Activated T-helper 1 cell treated with Interleukin-2 at 50 U/mL for 16 hours (primary cell): ENCODE measurements around the gene DLK1.

Source experiments
- DNase-seq: peaks from one replicate; pipeline ENCODE4 v3.0.0-alpha.2; 2020; ENCODE audit warnings: low read depth

The DLK1 gene

DNA sequence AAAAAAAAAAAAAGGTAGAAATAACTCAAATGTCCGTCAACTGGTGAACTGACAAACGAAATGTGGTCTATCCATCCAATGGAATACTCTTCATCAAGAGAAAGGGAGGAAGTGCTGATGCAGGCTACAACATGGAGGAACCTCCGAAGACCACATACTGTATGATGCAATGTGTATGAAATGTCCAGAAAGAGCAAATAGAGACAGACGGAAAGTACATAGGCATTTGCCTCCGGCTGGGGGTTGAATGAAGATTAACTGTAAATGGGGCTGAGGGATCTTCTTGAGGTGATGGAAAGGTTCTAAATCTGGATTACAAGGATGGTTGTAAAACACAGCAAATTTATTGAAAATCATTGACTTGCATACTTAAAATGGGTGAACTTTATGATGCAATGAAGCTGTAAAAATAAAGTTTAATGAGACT is 35.4 kb downstream of the DLK1 start:
- DNase-seq: no peak

DNA sequence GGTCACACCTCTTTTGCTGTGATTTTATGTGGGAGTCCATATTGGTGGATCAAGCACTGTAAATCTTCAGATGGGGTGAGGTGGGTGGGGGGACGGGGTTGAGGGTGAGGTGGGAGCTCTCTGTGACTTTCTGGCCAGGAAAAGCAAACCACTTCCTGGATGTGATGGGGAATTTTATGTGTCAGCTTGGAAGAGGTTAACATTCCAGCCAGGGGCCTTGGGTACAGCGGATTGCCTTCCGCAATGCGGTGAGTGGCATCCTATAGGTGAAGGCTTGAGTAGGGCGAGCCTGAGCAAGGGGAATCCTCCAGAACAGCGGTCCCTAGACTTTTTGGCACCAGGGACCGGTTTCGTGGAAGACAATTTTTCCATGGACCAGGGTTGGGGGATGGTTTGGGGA is 36.2 kb downstream of the DLK1 start:
- no peak for DNase-seq

DNA sequence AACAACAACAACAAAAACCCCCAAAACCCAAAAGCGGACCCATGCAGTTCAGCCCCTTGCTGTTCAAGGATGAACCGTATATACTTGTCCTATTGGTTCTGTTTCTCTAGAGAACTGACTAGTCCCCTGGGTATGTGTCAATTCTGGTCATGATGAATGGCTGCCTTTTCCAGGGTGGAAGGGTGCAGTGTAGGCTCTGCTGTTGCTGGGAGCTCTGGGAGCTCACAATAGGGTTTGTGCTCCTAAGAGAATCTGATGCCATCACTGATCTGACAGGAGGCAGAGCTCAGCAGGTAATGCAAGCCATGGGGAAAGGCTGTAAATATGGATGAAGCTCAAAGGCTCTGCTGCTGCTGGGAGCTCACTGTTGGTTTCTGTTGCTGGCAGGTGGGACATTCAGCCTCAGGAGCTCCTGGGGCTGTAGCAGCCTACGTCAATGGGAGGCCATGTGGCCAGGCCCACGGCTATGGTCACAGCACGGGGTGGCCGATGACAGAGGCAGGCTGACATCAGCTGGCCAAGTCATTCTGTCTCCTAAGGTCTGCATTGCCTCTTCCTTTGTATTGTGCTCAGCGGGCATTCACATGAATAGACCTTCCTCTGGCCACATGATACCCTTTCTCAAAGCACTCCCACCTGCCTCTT is 37.9 kb downstream of the DLK1 start:
- DNase-seq: no peak

DNA sequence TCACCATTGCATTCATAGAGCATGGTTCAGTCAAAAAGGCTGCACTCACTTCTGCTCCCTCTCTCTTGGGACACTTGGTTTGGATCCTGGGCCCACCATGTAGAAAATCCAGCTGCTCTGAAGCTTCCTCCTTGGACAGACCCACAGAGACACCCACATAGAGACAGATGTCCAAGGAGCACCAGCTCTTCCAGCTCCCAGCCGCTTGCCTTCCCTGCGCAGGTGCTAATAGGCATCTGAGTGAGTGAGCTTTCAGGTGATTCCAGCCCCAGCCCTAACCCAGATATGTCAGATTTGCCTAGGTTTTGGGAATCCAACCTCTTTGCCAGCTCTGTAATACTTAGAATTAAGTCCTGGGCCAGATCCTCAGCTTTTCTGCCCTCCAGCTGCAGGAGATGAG is 38.6 kb downstream of the DLK1 start:
- no peak for DNase-seq

DNA sequence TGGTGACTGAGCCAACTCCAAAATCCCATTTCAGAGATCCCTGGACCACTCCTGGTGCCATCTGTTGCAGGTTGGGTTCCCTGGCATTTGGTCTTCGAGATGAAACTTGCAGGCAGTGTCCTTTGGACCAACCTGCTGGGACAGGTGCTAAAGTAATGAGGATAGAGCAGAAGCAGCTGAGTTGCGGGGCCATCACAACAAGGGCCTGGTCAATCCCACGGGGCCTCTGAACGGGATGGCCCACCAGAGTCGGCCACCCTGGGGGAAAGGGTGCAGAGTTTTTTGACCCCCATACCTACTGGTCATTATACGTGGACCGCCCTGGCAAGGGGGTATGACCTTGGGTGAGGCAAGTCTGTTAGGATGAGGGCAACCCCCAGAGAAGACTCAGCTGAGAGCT is 39.3 kb downstream of the DLK1 start:
- no peak for DNase-seq

DNA sequence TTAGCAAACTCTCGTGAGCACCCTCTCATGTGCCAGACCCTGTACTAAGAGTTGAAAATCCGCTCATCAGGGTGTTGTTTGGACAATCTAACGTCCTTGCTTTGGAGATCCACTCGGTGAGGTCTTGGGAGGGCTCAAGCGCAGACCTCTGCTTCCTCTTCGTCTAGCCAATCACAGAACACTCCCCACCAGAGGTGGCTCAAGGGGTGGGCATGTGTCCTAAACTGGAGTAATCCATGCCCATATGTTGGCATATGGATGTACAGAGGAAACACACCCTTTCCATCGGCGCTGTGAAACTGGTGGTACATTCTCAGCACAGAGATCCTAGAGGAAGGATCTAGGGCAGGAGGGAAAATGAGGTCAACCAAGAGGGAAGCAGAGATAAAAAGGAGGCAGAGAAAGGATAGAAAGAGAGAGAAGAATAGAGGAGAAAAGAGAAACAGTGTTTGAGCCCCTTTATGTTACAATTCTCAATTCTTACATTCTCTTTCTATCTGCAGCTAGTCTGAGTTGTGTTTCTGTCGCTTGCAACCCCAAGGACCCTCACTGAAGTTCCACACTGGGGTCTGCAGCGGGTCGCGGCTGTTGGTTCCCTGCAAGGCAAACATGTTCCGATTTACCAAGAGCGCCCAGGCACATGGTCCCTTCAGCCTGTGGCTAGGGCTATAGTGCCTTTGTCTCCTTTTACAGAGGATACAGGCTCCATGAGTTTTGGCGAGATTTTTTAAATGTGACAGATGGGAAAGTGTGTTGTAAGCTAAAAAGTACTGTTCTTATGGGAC is 40.5 kb downstream of the DLK1 start:
- DNase-seq: no peak

DNA sequence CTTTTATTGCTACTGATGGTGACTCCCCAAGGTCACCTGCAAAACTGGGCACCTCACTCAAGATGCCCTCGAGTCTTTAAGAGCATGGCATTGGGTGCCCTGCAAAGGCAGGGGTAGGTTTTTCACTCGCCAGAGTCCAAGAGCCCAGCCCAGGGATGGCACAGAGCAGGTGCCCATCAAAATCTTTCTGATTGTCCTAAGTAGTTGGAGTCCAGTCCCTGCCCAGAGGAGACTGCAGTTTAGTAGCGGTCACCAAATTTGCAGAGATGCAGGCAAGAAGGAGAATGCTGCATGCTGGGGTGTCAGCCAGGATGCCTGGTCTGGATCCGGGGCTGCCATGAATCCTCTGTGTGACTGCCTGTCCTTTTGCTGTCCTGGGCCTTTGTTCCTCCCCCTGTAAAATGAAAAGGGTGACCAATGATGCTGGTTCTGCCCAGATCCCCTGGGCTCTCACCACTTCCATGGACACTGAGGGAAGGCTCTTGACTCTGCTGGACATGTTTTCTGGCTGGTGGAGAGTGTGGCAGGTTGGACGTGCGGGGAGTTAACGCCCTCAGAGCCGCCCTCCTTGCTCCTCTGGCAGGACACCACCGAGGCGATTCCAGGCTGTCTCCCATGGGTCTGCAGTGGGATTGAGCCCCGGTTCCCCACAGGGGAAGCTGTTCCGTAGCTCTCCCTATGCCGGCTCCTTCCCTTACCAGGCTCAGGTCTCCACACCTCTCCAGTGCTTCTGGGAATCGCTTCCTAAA is 41.3 kb downstream of the DLK1 start:
- DNase-seq: no peak

DNA sequence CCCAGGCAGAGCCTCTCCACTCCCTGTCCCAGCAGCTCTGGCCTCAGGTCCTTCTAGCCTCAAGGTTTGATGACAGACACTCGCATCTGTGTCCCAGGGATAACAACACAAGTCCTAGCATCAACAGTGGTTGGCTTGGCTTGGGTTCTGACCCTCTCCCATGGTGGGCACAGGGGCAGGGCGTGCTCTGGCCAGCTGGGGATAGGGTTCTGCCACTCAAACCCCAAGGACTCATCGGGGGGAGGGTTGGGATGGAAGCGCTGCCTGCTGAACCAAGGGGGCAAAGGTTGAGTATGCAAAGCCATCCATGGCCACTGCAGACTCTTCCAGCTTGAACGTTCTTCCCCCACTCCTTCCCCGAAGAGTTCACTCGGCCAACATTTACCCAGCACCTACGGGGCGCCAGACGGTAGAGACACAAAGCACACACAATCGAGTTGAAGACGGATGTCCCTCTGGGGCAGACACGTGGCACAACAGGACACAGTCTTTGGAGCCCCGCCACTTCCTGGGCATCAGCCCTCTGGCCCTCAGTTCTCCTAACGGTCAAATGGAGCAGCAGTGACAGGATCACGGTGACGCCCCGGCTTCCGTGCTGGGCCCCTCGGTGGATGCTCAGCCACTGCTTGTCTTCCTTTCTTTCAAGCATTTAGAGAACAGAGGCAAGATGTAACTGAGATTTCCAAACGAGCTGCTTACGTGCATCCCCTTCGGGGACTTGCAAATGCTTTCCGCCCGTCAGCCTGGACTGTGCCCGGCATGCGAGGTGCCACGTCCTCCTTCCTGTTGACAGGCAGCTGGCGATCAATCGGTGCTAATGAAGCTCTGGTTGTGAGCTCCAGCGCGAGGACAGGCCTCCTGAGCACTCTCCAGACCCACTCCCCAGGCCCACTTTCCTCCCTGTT is 42.6 kb downstream of the DLK1 start:
- DNase-seq: no peak

DNA sequence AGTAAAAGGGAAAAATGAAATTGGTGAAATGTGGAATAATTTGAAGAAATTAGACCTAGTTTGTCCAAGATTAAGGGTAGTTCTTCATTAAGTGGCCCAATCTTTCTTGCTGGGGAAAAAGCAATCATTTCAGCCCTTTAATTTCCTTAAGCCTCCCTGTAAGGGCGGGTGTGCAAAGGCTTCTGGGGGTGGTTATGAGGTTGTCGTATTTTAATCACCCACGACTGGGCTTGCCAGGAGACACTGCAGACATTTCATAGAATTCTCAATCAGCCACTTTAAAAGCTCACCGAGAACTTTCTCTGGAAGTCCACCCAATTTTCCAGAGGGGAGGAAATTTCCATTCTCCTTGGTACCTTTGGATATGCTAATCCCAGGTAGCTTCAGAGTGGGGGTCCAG is 43.4 kb downstream of the DLK1 start:
- DNase-seq: no peak

DNA sequence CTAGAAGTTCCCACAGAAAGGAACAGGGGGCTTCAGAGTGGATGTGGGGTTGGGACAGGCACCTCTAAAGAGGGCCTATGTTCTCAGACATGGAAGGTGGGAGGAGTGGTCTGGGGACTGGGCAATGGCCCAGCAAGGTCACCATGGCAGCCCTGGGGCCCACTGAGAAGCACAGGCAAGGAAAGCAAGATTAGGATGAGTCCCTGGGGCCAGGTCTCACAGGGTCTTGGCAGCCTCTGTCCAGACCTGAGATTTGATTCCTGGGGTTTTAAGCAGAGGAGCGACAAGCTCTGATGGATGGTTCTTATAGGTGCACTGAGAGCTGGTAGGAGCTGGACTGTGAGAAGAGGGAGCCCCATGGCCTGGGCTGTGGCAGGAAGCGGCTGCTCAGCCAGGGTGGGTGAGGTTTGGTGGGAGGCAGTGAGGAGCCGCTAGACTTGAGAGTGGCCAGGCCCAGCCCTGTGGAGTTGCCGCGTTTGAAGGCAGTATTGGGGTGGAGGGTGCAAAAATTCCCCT is 44.0 kb downstream of the DLK1 start:
- DNase-seq: no peak

DNA sequence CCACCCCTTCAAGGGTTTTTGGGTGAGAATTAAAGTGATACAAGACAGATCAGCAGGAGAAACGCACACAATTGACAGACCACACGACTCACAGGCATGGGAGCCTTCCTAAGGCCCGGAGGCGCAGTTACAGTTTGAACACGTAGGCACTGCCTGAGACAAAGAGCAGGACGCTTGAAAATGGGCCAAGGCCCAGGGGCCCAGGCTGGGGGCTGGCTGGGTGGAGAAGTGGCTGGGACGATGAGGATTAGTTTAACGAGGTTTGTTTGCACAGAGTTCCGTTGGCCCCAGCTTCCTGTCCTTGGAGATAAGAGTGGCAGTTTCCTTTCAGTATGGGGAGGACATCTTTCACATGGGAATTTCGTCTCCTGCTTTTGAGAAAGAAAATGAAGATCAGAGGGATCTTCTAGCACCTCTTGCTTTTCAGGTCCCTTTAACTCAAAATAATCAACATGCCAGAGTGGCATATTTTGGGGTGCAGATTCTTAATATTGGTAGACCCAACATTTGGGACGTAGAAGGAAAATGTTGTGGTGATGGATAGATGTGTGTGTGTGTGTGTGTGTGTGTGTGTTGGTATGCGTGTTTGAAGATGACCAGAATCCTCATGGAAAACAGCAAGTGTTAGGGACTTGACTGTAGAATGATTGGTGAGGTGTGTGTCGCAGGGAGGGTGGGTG is 44.6 kb downstream of the DLK1 start:
- no peak for DNase-seq

DNA sequence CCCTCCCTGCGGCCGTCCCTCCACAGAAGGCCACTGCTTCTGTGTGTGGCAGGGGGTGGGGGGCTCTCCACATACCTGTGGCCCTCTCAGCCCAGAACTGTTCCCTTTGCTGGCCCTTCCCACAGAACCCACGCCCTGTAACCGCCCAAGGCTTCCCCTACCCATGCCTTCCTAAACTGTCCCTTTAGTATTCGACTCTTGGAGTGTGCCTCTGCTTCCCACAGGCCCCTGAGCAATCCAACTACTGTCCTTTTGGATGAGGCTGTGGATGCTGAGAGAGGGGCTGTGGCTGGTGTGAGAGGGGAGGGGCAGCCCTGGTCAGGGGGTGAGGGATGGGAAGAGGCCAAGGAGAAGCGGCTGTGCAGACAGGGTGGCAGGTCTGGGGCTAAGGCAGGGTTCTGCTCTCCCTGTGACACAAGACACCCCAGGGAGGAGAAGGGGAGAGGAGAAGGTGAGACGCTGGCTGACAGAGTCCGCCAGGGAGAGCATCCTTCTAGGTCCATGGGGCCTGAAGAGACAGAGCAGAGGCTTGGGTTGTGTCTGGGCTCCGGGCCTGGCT is 46.0 kb downstream of the DLK1 start:
- no peak for DNase-seq

DNA sequence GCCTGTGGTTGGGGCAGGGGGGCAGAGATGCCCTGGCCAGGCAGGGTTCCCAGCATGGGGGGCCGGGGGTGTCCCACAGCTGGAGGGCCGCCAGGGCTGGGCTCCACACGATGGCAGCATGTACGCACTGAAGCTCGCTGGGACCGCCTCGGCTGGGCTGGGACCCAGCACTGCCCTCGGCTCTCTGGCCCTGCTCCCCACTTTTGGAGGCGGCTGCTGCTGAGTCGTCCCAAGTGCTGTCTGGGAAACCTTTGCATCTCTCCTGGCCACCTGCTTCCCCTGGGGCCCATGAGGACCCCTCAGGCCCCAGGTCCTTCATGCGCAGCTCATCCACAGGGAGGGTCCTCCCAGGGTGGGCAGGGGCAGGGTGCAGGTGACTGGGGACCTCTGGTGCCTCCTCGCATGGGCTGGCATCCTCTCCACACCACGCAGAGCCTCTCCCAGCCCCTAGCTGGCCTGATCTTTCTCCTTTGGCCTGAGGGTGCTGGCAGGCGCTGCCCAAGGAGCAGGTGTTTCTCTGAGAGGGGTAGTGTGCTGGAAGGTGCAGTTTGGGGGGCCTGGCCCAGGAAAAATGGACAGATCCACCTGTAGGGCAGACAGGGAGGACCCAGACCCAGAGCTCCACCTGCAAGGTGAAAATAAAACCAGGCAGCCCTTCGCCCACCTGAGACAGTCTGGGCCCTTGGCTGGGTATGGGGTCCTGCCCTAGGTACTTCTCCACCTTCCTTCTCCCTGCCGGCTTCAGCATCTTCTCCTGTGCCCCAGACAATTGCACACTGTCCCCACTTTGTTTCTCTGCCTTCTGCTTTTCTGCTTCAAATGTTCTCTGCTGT is 46.9 kb downstream of the DLK1 start:
- no peak for DNase-seq

DNA sequence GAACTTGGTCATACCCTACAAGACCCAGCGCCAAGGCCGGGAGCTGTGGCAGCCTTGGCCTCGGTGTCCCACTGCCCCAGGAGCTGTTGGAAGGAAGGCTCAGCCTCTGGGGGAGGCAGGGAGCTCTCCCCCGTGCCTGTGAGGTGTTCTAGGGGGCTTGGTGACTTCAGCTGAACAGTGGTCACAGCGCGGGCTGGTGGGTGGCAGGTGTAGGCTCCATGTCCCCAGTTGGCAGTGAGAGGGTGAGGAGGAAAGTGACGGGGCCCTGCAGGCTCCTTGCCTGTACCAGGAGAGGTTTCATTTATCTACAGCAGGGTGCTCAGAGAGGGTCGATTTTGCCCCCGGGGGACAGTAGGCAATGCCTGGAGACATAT is 47.5 kb downstream of the DLK1 start:
- DNase-seq: no peak

DNA sequence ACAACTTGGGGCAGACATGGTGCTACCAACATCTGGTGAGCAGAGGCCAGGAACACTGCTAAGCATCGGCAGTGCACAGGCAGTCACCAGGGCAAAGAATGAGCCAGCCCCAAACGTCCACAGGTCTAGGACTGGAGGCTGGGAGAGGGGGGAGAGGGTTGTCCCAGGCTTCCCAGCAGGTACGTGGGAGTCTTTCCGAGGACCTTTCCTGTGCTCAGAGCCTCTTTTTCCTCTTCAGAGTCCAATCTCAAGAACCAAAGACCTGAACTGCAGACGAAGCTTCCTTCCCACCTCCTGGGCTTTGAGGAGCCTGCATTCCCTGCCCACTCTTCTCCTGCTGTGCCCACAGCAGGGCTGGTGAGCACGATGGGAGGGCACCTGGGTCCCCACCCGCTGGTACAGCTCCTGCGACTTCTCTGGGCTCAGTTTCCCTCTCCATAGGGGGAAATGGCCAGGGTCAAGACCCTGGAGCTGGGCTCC is 48.7 kb downstream of the DLK1 start:
- DNase-seq: no peak

DNA sequence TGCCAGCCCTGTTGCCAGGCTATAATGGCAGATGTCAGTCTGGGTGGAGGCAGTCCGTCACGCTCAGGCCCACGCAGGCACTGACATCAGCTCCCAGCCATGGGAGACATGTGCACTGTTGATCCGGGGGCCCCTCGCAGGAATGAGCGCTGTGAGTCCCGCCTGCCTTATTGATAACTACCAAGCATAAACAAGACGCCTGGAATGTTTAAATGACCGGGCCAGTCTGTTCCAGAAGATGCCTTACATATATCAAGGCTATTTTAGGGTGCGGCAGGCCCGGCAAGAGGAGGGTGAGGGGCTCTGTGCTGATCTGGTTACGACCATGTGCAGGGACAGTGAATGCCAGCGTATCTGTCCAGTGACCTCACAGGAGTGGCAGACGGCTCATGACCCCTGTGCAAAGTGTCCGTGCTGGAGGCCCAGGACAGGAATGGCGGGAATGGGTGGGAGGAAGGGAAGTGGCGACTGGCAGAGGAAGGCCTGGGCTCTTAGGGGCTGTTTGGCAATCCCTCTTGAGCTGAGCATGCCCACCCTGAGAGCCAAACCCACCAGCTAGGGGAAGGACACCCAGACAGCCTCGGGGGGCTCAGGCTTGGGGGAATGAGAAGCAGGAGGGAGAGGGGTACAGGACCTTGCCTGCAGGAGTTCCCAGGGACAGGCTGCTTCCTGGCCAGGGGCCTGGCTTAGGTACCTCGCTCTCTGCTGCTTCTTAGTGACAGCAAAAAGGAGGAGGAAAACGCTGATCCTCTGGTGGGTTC is 49.3 kb downstream of the DLK1 start:
- no peak for DNase-seq

DNA sequence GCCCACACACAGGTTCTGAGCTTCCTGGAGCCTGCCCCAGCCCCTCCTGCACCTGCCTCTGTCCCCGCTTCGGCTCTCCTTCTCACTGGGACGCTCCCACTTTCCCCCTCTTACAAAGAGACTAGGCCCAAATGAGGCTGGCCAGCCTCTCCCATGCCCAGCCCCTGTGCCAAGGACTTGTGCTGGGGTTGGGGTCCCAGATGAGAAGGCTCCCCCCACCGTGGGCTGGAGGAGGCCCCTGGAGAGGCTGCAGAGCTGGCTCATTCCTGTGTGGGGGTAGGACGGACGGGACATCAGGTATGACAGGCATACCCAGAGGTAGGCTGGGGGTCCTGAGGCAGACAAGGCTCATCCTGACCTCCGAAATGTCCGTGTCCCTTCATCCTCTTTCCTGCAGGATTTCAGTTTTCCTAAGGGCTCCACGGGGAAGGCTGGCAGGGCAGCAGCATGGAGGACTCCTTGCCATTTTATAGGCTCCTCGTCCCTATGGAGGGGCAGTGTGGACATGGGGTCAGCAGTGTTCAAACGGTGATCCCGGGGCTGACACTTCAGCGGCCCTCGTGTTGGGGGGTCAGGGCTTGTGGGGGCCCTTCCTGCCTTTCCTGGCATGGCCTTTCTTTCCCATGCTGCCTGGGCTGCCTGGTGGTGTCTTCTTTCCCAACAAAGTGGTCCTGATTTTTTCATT is 50.1 kb downstream of the DLK1 start:
- DNase-seq: no peak

DNA sequence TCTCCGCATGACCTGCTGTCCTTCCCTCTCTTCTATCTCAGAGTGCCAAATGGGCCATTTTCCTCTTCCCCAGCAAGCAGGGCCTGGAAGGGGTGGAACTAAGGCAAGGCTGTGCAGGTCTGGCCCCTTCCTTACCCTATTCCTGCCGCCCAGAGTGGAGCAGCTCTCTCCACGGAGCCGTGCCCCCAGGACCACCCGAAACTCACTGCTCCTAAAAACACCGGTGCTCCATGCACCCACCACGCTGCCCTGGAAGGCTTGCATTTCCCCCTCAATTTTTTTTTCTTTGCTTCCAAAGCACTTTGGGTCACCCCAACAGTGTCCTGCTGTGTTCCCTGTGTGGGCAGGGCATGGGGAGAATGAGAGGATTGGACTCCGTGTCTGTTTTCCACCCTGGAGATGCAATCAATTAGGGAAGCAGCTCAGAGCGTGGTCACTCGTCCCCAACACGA is 50.7 kb downstream of the DLK1 start:
- no peak for DNase-seq
